B cell (primary cell): ENCODE data around the gene ITGB6. TPM values are rescaled to one million over a fixed set of nuclear protein-coding genes. Genes with fewer than 3 reads are reported as not detected.

Experiments
- ATAC-seq: fragments of 200-7000 bp; cut with Tn5 transposase; one replicate; pipeline ENCODE4 v1.10.0; 2021; ENCODE audit warnings: low read depth, mild to moderate bottlenecking, moderate number of reproducible peaks, moderate library complexity
- CTCF ChIA-PET: fragments of 350-600 bp; sonication (Branson Sonifier 250); formaldehyde crosslinking; loops from one replicate; lab custom pipeline; 2021; ENCODE audit warnings: antibody characterized with exemption, inconsistent platforms; lab: Charles Lee
- POLR2A ChIA-PET: fragments of 350-600 bp; sonication (Branson Sonifier 250); formaldehyde crosslinking; loops from one replicate; lab custom pipeline; 2021; ENCODE audit warnings: antibody characterized with exemption; lab: Charles Lee
- DNase-seq: peaks from one replicate; pipeline ENCODE4 v3.0.0; 2013
- H2AFZ ChIP-seq: 2 replicates; pipeline ENCODE4 v1.6.1; 2012; ENCODE audit warnings: mild to moderate bottlenecking, low read depth, low read length; ENCODE audit not compliant: insufficient read depth, poor library complexity, severe bottlenecking
- H3K27ac ChIP-seq, 2 donors: 1 replicate in 1 of 2; 2 replicates in 1 of 2; pipeline ENCODE4 v1.5.1; 2012 to 2013; ENCODE audit warnings: low read length in 2 of 2, mild to moderate bottlenecking in 2 of 2, moderate library complexity in 1 of 2
- H3K27me3 ChIP-seq, 4 experiments: fragments of 200-600 bp in 1 of 4; sonication (generic) in 1 of 4; replicated peaks in 1 of 4; 1 replicate in 2 of 4; 2 replicates in 2 of 4; pipeline versions ENCODE4 v1.6.1 to v1.7.0; 2013 to 2016; ENCODE audit warnings: low read length in 3 of 4, mild to moderate bottlenecking in 2 of 4, mixed read lengths in 1 of 4, moderate library complexity in 1 of 4; ENCODE audit not compliant: insufficient read depth in 4 of 4, control insufficient read depth in 3 of 4; ENCODE audit errors: control extremely low read depth in 1 of 4
- H3K36me3 ChIP-seq, 2 experiments: replicated peaks in 1 of 2; 1 replicate in 1 of 2; 2 replicates in 1 of 2; pipeline versions ENCODE4 v1.6.1 to v1.7.1; 2013; ENCODE audit warnings: low read length in 1 of 2; ENCODE audit not compliant: insufficient read depth in 2 of 2, control insufficient read depth in 1 of 2; ENCODE audit errors: control extremely low read depth in 1 of 2, extremely low read depth in 1 of 2
- H3K4me1 ChIP-seq, 2 donors: fragments of 200-600 bp in 1 of 2; sonication (generic) in 1 of 2; 1 replicate in 1 of 2; 2 replicates in 1 of 2; pipeline versions ENCODE4 v1.5.1 to v1.6.1; 2013 to 2017; ENCODE audit warnings: low read length in 2 of 2; ENCODE audit not compliant: control insufficient read depth in 2 of 2, insufficient read depth in 2 of 2
- H3K4me2 ChIP-seq: replicated peaks from 2 replicates; pipeline ENCODE3; 2012; ENCODE audit warnings: mild to moderate bottlenecking, low read depth, low read length; ENCODE audit not compliant: poor library complexity, severe bottlenecking
- H3K4me3 ChIP-seq, 5 experiments: fragments of 200-600 bp in 1 of 5; sonication (generic) in 1 of 5; 1 replicate in 3 of 5; 2 replicates in 2 of 5; pipeline versions ENCODE4 v1.5.1 to v1.7.0; 2011 to 2016; ENCODE audit warnings: low read length in 4 of 5, mild to moderate bottlenecking in 4 of 5, low read depth in 2 of 5, control low read depth in 1 of 5, moderate library complexity in 1 of 5; ENCODE audit not compliant: insufficient read depth in 1 of 5; ENCODE audit errors: control extremely low read depth in 1 of 5, extremely low read depth in 1 of 5
- H3K79me2 ChIP-seq: fragments of 200-600 bp; sonication (generic); one replicate; pipeline ENCODE4 v1.6.0; 2016; ENCODE audit warnings: low read length; ENCODE audit not compliant: control insufficient read depth, insufficient read depth
- H3K9ac ChIP-seq: fragments of 200-600 bp; sonication (generic); 2 replicates; pipeline ENCODE4 v1.6.1; 2017; ENCODE audit warnings: mild to moderate bottlenecking, low read length, moderate library complexity
- H3K9me3 ChIP-seq, 3 donors: one replicate each; pipeline versions ENCODE4 v1.6.1 to v1.7.1; 2013; ENCODE audit warnings: low read length in 2 of 3; ENCODE audit not compliant: control insufficient read depth in 2 of 3, insufficient read depth in 1 of 3; ENCODE audit errors: control extremely low read depth in 1 of 3
- H4K20me1 ChIP-seq: 2 replicates; pipeline ENCODE4 v1.6.0; 2012; ENCODE audit warnings: mild to moderate bottlenecking, low read length; ENCODE audit not compliant: insufficient read depth, control insufficient read depth, poor library complexity, severe bottlenecking
- H3K27ac Mint-ChIP-seq: one replicate; pipeline ENCODE4 v1.8.0; 2021; ENCODE audit warnings: mixed read lengths
- H3K27me3 Mint-ChIP-seq: one replicate; pipeline ENCODE4 v1.8.0; 2021; ENCODE audit warnings: mixed read lengths
- H3K4me1 Mint-ChIP-seq: one replicate; pipeline ENCODE4 v1.8.0; 2021; ENCODE audit warnings: mixed read lengths
- H3K4me3 Mint-ChIP-seq: one replicate; pipeline ENCODE4 v1.8.0; 2021; ENCODE audit warnings: mixed read lengths
- H3K9me3 Mint-ChIP-seq: one replicate; pipeline ENCODE4 v1.8.0; 2022; ENCODE audit warnings: mixed read lengths; ENCODE audit not compliant: insufficient read depth
- EZH2 ChIP-seq: IDR thresholded peaks from 2 replicates; pipeline ENCODE4 v1.6.1; 2012; ENCODE audit warnings: borderline replicate concordance, low read depth, mild to moderate bottlenecking, moderate library complexity, low read length; ENCODE audit not compliant: insufficient read depth, poor library complexity, severe bottlenecking
- WGBS: methylation state at CpG from one replicate; pipeline ENCODE4 v1.1.5; 2013; ENCODE audit warnings: missing lambda C conversion rate; ENCODE audit not compliant: insufficient coverage; 5-methylcytosine and 5-hydroxymethylcytosine counted together
- intact Hi-C: fragments of 100-400 bp; cut with micrococcal nuclease; formaldehyde crosslinking; loops from one replicate; pipeline ENCODE4 v1.10.0; 2022
- polyA plus RNA-seq: library from polyadenylated mRNA; depleted of rRNA; stranded (reverse); fragments of >200 nt; gene quantifications from 2 replicates; pipeline ENCODE4 v1.2.3, GENCODE V29; 2012
- total RNA-seq, 2 donors: library from RNA; stranded (reverse); fragments of 120-200 nt in 1 of 2; gene quantifications; 1 replicate in 1 of 2; 2 replicates in 1 of 2; pipeline versions ENCODE4 v1.2.3 to v1.2.4, GENCODE V29; 2013 to 2022
- TF ChIP-seq, protein P1 (sequence below): fragments of 200-600 bp; IDR thresholded peaks from one replicate; pipeline ENCODE4 v1.8.0; 2022; ENCODE audit warnings: antibody characterized with exemption, mild to moderate bottlenecking

The ITGB6 gene
- total and polyA plus RNA-seq, 2 donors (not counting 1 experiment from before 2014, with no cell fraction given) = not detected

DNA sequence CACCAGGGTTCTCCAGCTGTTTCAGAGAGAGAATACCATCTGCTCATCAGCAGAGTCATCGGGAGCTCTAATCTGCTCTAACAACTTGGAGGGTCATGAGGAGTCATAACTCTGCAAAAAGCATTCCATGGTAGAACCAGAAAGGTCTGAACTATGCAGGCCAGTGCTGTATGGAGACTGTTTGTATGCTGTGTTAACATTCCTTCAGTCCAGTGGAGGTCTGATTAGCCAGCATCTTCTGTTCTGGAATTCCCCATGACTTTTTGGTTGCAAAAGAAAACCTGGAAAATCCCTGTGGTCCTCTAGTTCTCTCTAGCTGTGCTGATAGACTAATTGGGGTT, 9.4 kb upstream of the ITGB6 start:
- Mint-ChIP-seq H3K27ac (no peak overlapping the region), H3K27me3 (peaks cover 9% of the 10 kb centered on the region), H3K9me3 (no peaks in the 10 kb centered on the region), H3K4me3 (no peak overlapping the region), H3K4me1 (peaks cover 21% of the 10 kb centered on the region)
- H3K27me3 ChIP-seq = no peaks in the 10 kb centered on the region
- H2AFZ ChIP-seq = no peak overlapping the region
- no peak overlapping the region for H3K4me2 ChIP-seq
- H3K9ac ChIP-seq = no peak overlapping the region
- WGBS = no CpG with 5 or more reads among the region's 1 CpG
- DNase-seq = no peak
- TF ChIP-seq, protein P1, sequence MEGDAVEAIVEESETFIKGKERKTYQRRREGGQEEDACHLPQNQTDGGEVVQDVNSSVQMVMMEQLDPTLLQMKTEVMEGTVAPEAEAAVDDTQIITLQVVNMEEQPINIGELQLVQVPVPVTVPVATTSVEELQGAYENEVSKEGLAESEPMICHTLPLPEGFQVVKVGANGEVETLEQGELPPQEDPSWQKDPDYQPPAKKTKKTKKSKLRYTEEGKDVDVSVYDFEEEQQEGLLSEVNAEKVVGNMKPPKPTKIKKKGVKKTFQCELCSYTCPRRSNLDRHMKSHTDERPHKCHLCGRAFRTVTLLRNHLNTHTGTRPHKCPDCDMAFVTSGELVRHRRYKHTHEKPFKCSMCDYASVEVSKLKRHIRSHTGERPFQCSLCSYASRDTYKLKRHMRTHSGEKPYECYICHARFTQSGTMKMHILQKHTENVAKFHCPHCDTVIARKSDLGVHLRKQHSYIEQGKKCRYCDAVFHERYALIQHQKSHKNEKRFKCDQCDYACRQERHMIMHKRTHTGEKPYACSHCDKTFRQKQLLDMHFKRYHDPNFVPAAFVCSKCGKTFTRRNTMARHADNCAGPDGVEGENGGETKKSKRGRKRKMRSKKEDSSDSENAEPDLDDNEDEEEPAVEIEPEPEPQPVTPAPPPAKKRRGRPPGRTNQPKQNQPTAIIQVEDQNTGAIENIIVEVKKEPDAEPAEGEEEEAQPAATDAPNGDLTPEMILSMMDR = no peak
- no peak for TF ChIP-seq EZH2
- no peaks in the 10 kb centered on the region for H3K36me3 ChIP-seq
- peaks cover 0 to 2% (median 0%) of the 10 kb centered on the region in 3 donors for H3K9me3 ChIP-seq
- H3K4me1 ChIP-seq = peaks cover 3 to 8% of the 10 kb centered on the region in 2 donors
- ChIA-PET POLR2A (no interaction called here), CTCF (interaction anchor here (1.0 to 4.4 kb wide), 4 partner anchors 15 to 120 kb away, joined by 4 to 24 read pairs (median 4); no protein-coding TSS in a partner anchor)
- H4K20me1 ChIP-seq = no peaks in the 10 kb centered on the region
- H3K79me2 ChIP-seq = no peaks in the 10 kb centered on the region
- no peak for ATAC-seq
- intact Hi-C loops = no loop called here
- H3K27ac ChIP-seq = no peak overlapping the region
- H3K4me3 ChIP-seq = no peak overlapping the region

DNA sequence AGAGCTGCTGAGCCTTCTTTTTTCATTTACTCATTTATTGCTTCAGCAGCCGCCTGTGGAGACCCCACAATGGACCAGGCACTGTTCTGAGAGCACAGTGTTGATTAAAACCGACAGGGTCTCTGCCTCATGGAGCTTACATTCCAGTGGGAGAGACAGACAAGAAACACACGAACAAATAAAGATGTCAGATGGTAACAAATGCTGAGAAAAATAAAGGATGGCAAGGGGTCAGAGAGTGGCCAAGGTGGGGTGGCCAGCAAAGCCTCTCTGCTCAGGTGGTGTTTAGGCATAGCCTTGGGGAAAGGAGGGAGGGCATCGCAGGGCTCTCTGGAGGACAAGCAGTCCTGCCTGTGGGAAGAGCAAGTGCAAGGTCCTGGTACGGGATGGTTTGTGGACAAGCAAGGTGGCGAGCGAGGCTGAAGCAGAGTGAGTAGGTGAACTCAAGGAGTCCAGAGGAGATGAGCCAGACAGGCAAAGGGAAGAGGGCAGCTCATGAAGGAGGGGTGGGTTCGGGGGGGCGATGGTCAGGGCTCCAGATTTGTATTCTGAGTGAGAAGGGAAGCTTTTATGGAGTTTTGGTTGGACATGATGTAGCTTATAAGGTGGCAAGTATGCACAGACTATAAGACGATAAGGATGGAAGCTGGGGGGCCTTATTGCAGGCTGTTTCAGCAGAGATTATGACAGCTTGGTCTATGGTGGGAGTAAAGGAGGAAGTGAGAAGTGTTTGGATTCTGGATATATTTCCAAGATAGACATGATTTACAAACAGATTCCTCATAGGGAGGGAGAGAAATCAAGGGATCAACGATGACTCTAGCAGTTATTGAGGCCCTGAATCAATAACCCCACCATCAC, 8.8 kb upstream of the ITGB6 start:
- Mint-ChIP-seq H3K27ac (no peak overlapping the region), H3K4me3 (no peak overlapping the region), H3K9me3 (no peaks in the 10 kb centered on the region), H3K4me1 (peaks cover 21% of the 10 kb centered on the region), H3K27me3 (peaks cover 6% of the 10 kb centered on the region)
- Histone ChIP-seq H3K9me3 (peaks cover 0 to 2% (median 0%) of the 10 kb centered on the region in 3 donors), H4K20me1 (no peaks in the 10 kb centered on the region), H3K4me3 (no peak overlapping the region), H2AFZ (no peak overlapping the region), H3K9ac (no peak overlapping the region), H3K36me3 (no peaks in the 10 kb centered on the region), H3K27me3 (no peaks in the 10 kb centered on the region), H3K79me2 (no peaks in the 10 kb centered on the region), H3K4me2 (no peak overlapping the region), H3K4me1 (peaks cover 3 to 8% of the 10 kb centered on the region in 2 donors), H3K27ac (no peak overlapping the region)
- ChIA-PET CTCF (interaction anchor here (1.0 to 4.4 kb wide), 4 partner anchors 15 to 120 kb away, joined by 4 to 24 read pairs (median 4); no protein-coding TSS in a partner anchor), POLR2A (no interaction called here)
- 91% methylated on average over 10 of the region's 11 CpGs for WGBS
- no peak for ATAC-seq
- intact Hi-C loops = no loop called here
- no peak for DNase-seq
- TF ChIP-seq EZH2 = no peak
- TF ChIP-seq, protein P1 = no peak
